ENCODE measurements around the gene SNRPA. TPM values are rescaled to one million over a fixed set of nuclear protein-coding genes. Genes with fewer than 3 reads are reported as not detected.
A peak's percentile ranks its signal among the peaks of the same experiment; 100 is the strongest.

SNRPA gene
- total and polyA plus RNA-seq, 4 donors = 44.5 to 77.4 (median 58.6) TPM

- H3K9ac ChIP-seq (ENCODE audit: insufficient read depth in 1 of 2, low read length in 2 of 2) = no peak overlapping the region
- peak in 2 of 3 donors; percentile 52 to 61 for DNase-seq
Measured at GRCh38 chr19:40740747-40741146, 10.3 kb upstream of the SNRPA start.

GRCh38 chr19:40741527-40742390, 9.2 kb upstream of the SNRPA start:
- ATAC-seq (ENCODE audit: insufficient read depth, low FRiP score) = no peak
- Histone ChIP-seq H3K9me3 (ENCODE audit: control insufficient read depth in 4 of 4, insufficient read depth in 3 of 4, low read length in 3 of 4) (no peaks in the 10 kb centered on the region), H3K36me3 (ENCODE audit: control insufficient read depth in 4 of 4, insufficient read depth in 4 of 4, low read length in 4 of 4) (peaks cover 3 to 34% (median 20%) of the 10 kb centered on the region in 4 donors), H3K27ac (ENCODE audit: low read depth in 1 of 2, low read length in 1 of 2) (no peak overlapping the region), H3K27me3 (ENCODE audit: control insufficient read depth in 3 of 3, insufficient read depth in 3 of 3, low read length in 2 of 3) (no peaks in the 10 kb centered on the region), H3K9ac (ENCODE audit: insufficient read depth in 1 of 2, low read length in 2 of 2) (no peak overlapping the region), H3K4me3 (no peak overlapping the region), H3K4me1 (ENCODE audit: control insufficient read depth in 5 of 5, insufficient read depth in 5 of 5, low read length in 5 of 5) (peaks cover 0 to 5% (median 0%) of the 10 kb centered on the region in 5 donors)
- no peak for DNase-seq
- TF ChIP-seq CTCF (IDR thresholded peaks at IDR 0.05; ENCODE audit: control extremely low read depth, extremely low read depth) = no peak
- 81 to 84% methylated on average over 10 of the region's 10 CpGs for WGBS, 2 donors

More at GRCh38 chr19:40740747-40741146, 10.3 kb upstream of the SNRPA start:
- TF ChIP-seq CTCF (IDR thresholded peaks at IDR 0.05; ENCODE audit: control extremely low read depth, extremely low read depth) = no peak
- H3K27ac ChIP-seq (ENCODE audit: low read depth in 1 of 2, low read length in 1 of 2) = peak overlapping the region in 1 of 2 donors; percentile 59
- H3K36me3 ChIP-seq (ENCODE audit: control insufficient read depth in 4 of 4, insufficient read depth in 4 of 4, low read length in 4 of 4) = peaks cover 5 to 39% (median 24%) of the 10 kb centered on the region in 4 donors
- H3K4me3 ChIP-seq = no peak overlapping the region
- H3K4me1 ChIP-seq (ENCODE audit: control insufficient read depth in 5 of 5, insufficient read depth in 5 of 5, low read length in 5 of 5) = peaks cover 0 to 5% (median 0%) of the 10 kb centered on the region in 5 donors
- no peaks in the 10 kb centered on the region for H3K9me3 ChIP-seq (ENCODE audit: control insufficient read depth in 4 of 4, insufficient read depth in 3 of 4, low read length in 3 of 4)
- no peaks in the 10 kb centered on the region for H3K27me3 ChIP-seq (ENCODE audit: control insufficient read depth in 3 of 3, insufficient read depth in 3 of 3, low read length in 2 of 3)
- WGBS, 2 donors = 74 to 81% methylated on average over 6 of the region's 6 CpGs
- ATAC-seq (ENCODE audit: insufficient read depth, low FRiP score) = no peak

GRCh38 chr19:40742477-40742876, 8.5 kb upstream of the SNRPA start:
- no peak overlapping the region for H3K9ac ChIP-seq (ENCODE audit: insufficient read depth in 1 of 2, low read length in 2 of 2)
- H3K27ac ChIP-seq (ENCODE audit: low read depth in 1 of 2, low read length in 1 of 2) = no peak overlapping the region
- TF ChIP-seq CTCF (IDR thresholded peaks at IDR 0.05; ENCODE audit: control extremely low read depth, extremely low read depth) = no peak
- H3K4me1 ChIP-seq (ENCODE audit: control insufficient read depth in 5 of 5, insufficient read depth in 5 of 5, low read length in 5 of 5) = peaks cover 0 to 5% (median 0%) of the 10 kb centered on the region in 5 donors
- no peak overlapping the region for H3K4me3 ChIP-seq
- ATAC-seq (ENCODE audit: insufficient read depth, low FRiP score) = no peak
- no peaks in the 10 kb centered on the region for H3K27me3 ChIP-seq (ENCODE audit: control insufficient read depth in 3 of 3, insufficient read depth in 3 of 3, low read length in 2 of 3)
- peaks cover 0 to 27% (median 14%) of the 10 kb centered on the region in 4 donors for H3K36me3 ChIP-seq (ENCODE audit: control insufficient read depth in 4 of 4, insufficient read depth in 4 of 4, low read length in 4 of 4)
- no peak for DNase-seq
- no peaks in the 10 kb centered on the region for H3K9me3 ChIP-seq (ENCODE audit: control insufficient read depth in 4 of 4, insufficient read depth in 3 of 4, low read length in 3 of 4)
- WGBS, 2 donors = 88 to 95% methylated on average over 17 of the region's 17 CpGs
